Measurements from ENCODE around the gene QRFP.

Gene QRFP

DNA sequence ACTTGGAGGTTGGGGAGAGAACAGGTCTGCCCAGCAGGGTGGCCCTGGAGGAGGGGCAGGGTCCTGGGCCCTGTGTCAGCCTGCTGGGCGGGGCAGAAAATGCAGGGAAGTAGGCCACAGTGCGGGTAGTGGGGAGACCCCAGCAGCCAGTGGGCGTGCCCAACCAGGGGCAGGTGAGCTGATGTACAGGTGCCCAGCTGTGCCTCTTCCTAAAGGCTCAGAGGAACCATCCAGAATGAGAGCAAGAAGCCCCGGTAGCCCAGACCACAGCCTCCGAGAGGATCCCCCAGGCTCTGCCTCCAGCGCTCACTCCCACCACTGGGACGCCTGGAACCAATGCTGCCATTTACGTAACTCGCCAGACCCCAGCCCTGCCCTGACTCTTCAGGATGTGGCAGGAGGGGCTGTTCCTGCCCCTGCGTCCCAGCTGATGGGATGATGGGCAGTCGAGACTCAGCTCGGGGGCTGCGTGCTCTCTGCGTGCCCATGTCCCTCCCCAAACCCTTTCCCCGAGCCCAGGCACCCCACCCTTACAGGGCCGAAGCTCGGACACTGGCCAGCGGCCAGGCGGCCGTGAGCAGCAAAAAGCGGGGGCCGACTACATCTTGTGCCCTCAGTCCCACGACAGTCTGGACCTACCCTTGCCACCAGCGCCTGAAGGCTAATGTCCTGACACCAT lies 17.9 kb upstream of the QRFP start:
- no peak for TF ChIP-seq YY1 (IDR thresholded peaks at IDR 0.05; ENCODE audit: low read depth)
- TF ChIP-seq, protein P1, sequence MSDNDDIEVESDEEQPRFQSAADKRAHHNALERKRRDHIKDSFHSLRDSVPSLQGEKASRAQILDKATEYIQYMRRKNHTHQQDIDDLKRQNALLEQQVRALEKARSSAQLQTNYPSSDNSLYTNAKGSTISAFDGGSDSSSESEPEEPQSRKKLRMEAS (IDR thresholded peaks at IDR 0.05) = no peak
- TF ChIP-seq CEBPB (IDR thresholded peaks at IDR 0.05) = no peak
- no peak for TF ChIP-seq CREB1 (IDR thresholded peaks at IDR 0.05; ENCODE audit: low read depth)
- TF ChIP-seq FOXM1 (IDR thresholded peaks at IDR 0.05; ENCODE audit: borderline replicate concordance, low read depth) = no peak

DNA sequence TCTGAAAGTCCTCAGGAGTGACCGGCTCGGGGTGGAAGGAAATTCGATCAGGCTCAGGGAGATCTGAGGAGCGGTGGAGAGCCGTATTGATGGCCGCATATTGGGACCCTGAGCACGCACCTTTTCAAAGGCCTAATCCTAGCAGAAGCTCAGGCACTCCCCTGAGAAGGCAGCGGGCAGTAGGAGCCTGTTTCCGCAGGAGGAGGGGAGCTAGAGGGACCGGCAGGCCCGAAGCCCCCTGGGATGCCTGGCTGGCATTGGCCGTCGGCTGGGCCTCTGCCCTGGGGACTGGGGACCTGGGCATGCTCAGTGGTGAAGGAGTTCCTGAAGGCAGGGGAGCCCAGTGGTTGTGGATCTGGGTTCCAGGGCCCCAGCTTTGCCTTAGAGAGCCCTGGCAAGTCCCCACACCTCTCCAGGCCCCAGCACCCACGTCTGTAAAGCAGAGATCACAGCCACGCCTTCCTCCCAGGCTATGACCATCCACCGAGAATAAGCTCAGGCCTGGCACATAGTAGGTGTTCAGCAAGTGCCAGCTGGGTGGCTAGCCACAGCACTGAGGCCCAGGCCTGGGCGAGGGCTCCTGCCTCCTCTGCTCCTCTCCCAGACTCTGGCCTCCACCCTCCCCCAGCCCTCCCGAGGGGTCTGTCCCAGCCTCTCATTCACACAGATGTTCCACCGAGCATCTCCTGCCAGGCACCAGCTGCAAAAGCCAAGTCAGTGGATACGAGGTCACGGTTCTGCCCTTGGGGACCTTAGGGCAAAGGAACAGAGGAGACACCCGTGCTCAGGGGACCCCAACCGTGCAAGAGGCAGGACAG lies 17.2 kb upstream of the QRFP start:
- no peak for TF ChIP-seq EP300 (IDR thresholded peaks at IDR 0.05; ENCODE audit: borderline replicate concordance)
- no peak for TF ChIP-seq TCF12 (IDR thresholded peaks at IDR 0.05; ENCODE audit: low read depth)
- TF ChIP-seq, protein P2, sequence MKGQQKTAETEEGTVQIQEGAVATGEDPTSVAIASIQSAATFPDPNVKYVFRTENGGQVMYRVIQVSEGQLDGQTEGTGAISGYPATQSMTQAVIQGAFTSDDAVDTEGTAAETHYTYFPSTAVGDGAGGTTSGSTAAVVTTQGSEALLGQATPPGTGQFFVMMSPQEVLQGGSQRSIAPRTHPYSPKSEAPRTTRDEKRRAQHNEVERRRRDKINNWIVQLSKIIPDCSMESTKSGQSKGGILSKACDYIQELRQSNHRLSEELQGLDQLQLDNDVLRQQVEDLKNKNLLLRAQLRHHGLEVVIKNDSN (IDR thresholded peaks at IDR 0.05) = no peak
- TF ChIP-seq, protein P3, sequence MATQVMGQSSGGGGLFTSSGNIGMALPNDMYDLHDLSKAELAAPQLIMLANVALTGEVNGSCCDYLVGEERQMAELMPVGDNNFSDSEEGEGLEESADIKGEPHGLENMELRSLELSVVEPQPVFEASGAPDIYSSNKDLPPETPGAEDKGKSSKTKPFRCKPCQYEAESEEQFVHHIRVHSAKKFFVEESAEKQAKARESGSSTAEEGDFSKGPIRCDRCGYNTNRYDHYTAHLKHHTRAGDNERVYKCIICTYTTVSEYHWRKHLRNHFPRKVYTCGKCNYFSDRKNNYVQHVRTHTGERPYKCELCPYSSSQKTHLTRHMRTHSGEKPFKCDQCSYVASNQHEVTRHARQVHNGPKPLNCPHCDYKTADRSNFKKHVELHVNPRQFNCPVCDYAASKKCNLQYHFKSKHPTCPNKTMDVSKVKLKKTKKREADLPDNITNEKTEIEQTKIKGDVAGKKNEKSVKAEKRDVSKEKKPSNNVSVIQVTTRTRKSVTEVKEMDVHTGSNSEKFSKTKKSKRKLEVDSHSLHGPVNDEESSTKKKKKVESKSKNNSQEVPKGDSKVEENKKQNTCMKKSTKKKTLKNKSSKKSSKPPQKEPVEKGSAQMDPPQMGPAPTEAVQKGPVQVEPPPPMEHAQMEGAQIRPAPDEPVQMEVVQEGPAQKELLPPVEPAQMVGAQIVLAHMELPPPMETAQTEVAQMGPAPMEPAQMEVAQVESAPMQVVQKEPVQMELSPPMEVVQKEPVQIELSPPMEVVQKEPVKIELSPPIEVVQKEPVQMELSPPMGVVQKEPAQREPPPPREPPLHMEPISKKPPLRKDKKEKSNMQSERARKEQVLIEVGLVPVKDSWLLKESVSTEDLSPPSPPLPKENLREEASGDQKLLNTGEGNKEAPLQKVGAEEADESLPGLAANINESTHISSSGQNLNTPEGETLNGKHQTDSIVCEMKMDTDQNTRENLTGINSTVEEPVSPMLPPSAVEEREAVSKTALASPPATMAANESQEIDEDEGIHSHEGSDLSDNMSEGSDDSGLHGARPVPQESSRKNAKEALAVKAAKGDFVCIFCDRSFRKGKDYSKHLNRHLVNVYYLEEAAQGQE (IDR thresholded peaks at IDR 0.05; ENCODE audit: low read depth) = no peak
- no peak for TF ChIP-seq TAF1 (IDR thresholded peaks at IDR 0.05; ENCODE audit: low read depth)
- no peak for TF ChIP-seq NFIC (IDR thresholded peaks at IDR 0.05)
- TF ChIP-seq TEAD4 (IDR thresholded peaks at IDR 0.05) = no peak

DNA sequence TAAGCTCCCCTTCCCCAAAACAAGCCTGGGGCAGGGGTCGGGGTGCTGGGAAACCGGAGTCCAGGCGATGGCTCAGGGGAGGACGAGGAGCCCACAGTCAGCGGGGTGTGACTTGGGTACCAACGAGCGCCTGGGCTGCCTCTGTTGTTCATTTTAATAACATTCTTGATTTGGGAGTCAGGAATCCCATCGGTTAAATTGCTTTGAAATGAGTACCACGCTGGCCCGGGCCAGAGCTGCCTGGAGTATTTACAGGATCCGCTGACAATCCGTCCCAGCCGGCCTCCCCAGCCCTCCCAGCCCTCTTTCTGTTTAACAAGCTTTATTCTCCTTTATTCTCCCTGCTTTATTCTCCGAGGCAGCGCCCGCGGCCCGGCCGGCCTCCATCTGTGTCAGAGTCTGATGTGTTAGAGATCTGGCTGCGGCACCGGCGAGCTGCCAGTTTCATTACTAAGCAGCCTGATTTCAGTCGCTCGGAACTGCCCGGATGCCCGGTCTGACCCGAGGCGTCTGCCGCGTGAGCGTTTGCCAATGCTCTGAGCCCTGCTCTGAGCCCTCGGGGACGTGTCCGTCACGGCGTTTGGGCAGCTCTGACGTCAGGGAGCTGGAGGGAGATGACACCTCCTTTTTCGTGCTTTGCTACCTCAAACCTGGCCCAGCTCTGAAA lies 16.5 kb upstream of the QRFP start:
- TF ChIP-seq EP300 (IDR thresholded peaks at IDR 0.05; ENCODE audit: borderline replicate concordance) (no peak), EGR1 (IDR thresholded peaks at IDR 0.05) (no peak), TEAD4 (IDR thresholded peaks at IDR 0.05) (no peak), NFIC (IDR thresholded peaks at IDR 0.05) (no peak), RAD21 (IDR thresholded peaks at IDR 0.05; ENCODE audit: low read depth) (no peak), TAF1 (IDR thresholded peaks at IDR 0.05; ENCODE audit: low read depth) (no peak), CEBPB (IDR thresholded peaks at IDR 0.05) (no peak), ZBTB7A (IDR thresholded peaks at IDR 0.05; ENCODE audit: low read depth) (no peak), FOXM1 (IDR thresholded peaks at IDR 0.05; ENCODE audit: borderline replicate concordance, low read depth) (no peak), CREB1 (IDR thresholded peaks at IDR 0.05; ENCODE audit: low read depth) (no peak), YY1 (IDR thresholded peaks at IDR 0.05; ENCODE audit: low read depth) (no peak), TCF12 (IDR thresholded peaks at IDR 0.05; ENCODE audit: low read depth) (no peak)
- TF ChIP-seq, protein P3 (IDR thresholded peaks at IDR 0.05; ENCODE audit: low read depth) = no peak
- TF ChIP-seq, protein P1 (IDR thresholded peaks at IDR 0.05) = no peak
- TF ChIP-seq, protein P2 (IDR thresholded peaks at IDR 0.05) = no peak

DNA sequence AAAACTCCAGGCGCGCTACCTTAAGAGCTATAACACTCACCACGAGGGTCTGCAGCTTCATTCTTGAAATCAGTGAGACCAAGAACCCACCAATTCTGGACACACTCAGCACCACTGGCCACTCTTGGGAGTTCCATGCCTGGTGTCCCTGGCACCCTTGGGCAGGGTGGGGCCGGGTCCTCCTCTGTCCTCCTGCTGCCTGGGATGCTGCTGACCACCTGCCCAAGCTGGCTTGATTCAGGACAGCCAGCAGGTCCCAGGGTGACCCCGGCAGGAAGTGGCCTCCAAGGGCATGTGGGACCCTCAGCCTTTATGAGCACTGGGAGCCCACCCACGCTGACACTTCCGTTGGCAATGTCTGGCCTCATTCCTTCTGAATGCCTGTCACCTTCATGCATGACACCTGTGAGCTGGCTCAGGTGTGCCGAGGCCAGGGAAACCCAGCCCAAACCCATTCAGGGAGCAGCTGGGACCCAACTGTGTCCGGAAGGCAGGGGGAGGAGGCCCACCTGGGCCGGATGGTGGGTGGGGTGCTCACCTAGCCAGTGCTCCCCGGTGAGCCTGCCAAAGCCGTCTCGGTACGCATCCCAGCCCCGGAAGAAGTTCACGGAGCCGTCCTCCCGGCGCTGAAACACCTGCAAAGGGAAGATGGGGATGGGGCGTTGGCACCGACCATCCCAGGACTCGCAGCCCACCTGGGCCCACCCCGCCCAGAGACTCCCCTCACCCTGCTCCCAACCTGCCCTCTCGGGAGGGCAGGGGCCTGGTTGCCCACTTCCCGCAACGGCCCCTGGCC lies 14.8 kb upstream of the QRFP start:
- TF ChIP-seq EGR1 (IDR thresholded peaks at IDR 0.05) (no peak), TEAD4 (IDR thresholded peaks at IDR 0.05) (no peak), TAF1 (IDR thresholded peaks at IDR 0.05; ENCODE audit: low read depth) (no peak), YY1 (IDR thresholded peaks at IDR 0.05; ENCODE audit: low read depth) (no peak), TCF12 (IDR thresholded peaks at IDR 0.05; ENCODE audit: low read depth) (no peak), FOXM1 (IDR thresholded peaks at IDR 0.05; ENCODE audit: borderline replicate concordance, low read depth) (no peak), CEBPB (IDR thresholded peaks at IDR 0.05) (no peak), CREB1 (IDR thresholded peaks at IDR 0.05; ENCODE audit: low read depth) (no peak), RAD21 (IDR thresholded peaks at IDR 0.05; ENCODE audit: low read depth) (no peak), EP300 (IDR thresholded peaks at IDR 0.05; ENCODE audit: borderline replicate concordance) (no peak), ZBTB7A (IDR thresholded peaks at IDR 0.05; ENCODE audit: low read depth) (no peak), NFIC (IDR thresholded peaks at IDR 0.05) (no peak)
- TF ChIP-seq, protein P2 (IDR thresholded peaks at IDR 0.05) = no peak
- TF ChIP-seq, protein P3 (IDR thresholded peaks at IDR 0.05; ENCODE audit: low read depth) = no peak
- TF ChIP-seq, protein P1 (IDR thresholded peaks at IDR 0.05) = no peak
